IMR-90 (cell line): ENCODE measurements around the gene SLC18A3. TPM values are rescaled to one million over a fixed set of nuclear protein-coding genes. Genes with fewer than 3 reads are reported as not detected.

Experiments used
- ATAC-seq: fragments of 200-7000 bp; cut with Tn5 transposase; 2 replicates; pipeline ENCODE4 v1.9.1; 2020; ENCODE audit warnings: low read depth, mild to moderate bottlenecking, moderate library complexity
- BruUV-seq: library from RNA; stranded (reverse); fragments of 400-500 nt; replicated peaks from 2 replicates; lab custom pipeline; 2021; lab: Mats Ljungman, UMichigan
- CTCF ChIA-PET: fragments of 300-600 bp; formaldehyde crosslinking; extraction: SDS; loops from one replicate; lab custom pipeline; 2021; ENCODE audit warnings: antibody characterized with exemption; lab: Yijun Ruan, JAX
- POLR2A ChIA-PET: fragments of 300-600 bp; sonication (Branson Sonifier 250); formaldehyde crosslinking; loops from one replicate; lab custom pipeline; 2022; ENCODE audit warnings: antibody characterized with exemption; ENCODE audit not compliant: unreplicated experiment; lab: Charles Lee
- DNase-seq: peaks from one replicate; pipeline ENCODE4 v3.0.0; 2013
- H2AFZ ChIP-seq: replicated peaks from 2 replicates; pipeline ENCODE3; 2013; ENCODE audit warnings: low read length, mild to moderate bottlenecking; ENCODE audit not compliant: poor library complexity
- H2AK5ac ChIP-seq: 2 replicates; pipeline ENCODE4 v1.6.1; 2013; ENCODE audit warnings: low read depth, low read length, inconsistent platforms
- H2AK9ac ChIP-seq: replicated peaks from 2 replicates; pipeline ENCODE3; 2013; ENCODE audit warnings: mild to moderate bottlenecking, low read depth, low read length, moderate library complexity; ENCODE audit not compliant: poor library complexity
- H2BK120ac ChIP-seq: 2 replicates; pipeline ENCODE4 v1.6.1; 2013; ENCODE audit warnings: low read depth, low read length, inconsistent platforms
- H2BK15ac ChIP-seq: 3 replicates; pipeline ENCODE4 v1.6.1; 2013; ENCODE audit warnings: low read depth, low read length, inconsistent platforms
- H2BK20ac ChIP-seq: 2 replicates; pipeline ENCODE4 v1.6.1; 2013; ENCODE audit warnings: low read depth, mild to moderate bottlenecking, inconsistent platforms, low read length, moderate library complexity
- H2BK5ac ChIP-seq: 2 replicates; pipeline ENCODE4 v1.6.1; 2013; ENCODE audit warnings: mild to moderate bottlenecking, low read depth, low read length, inconsistent platforms; ENCODE audit not compliant: poor library complexity, severe bottlenecking
- H3K14ac ChIP-seq: replicated peaks from 2 replicates; pipeline ENCODE4 v1.6.1; 2013; ENCODE audit warnings: low read depth, low read length, inconsistent platforms
- H3K18ac ChIP-seq: 2 replicates; pipeline ENCODE4 v1.6.1; 2013; ENCODE audit warnings: low read depth, low read length, control low read depth
- H3K23ac ChIP-seq: 2 replicates; pipeline ENCODE4 v1.6.1; 2013; ENCODE audit warnings: low read depth, low read length, inconsistent platforms
- H3K27ac ChIP-seq: 2 replicates; pipeline ENCODE4 v1.5.1; 2013; ENCODE audit warnings: mild to moderate bottlenecking, control low read depth, low read length; ENCODE audit not compliant: insufficient read depth
- H3K27me3 ChIP-seq: 2 replicates; pipeline ENCODE4 v1.6.1; 2013; ENCODE audit warnings: low read length; ENCODE audit not compliant: control insufficient read depth, insufficient read depth
- H3K36me3 ChIP-seq: 2 replicates; pipeline ENCODE4 v1.6.1; 2013; ENCODE audit warnings: low read length, mixed read lengths; ENCODE audit not compliant: control insufficient read depth, insufficient read depth
- H3K4ac ChIP-seq: 2 replicates; pipeline ENCODE4 v1.6.1; 2013; ENCODE audit warnings: low read depth, low read length, inconsistent platforms
- H3K4me1 ChIP-seq: 2 replicates; pipeline ENCODE4 v1.6.1; 2013; ENCODE audit warnings: low read length, mixed read lengths; ENCODE audit not compliant: control insufficient read depth, insufficient read depth
- H3K4me2 ChIP-seq: 2 replicates; pipeline ENCODE4 v1.6.1; 2013; ENCODE audit warnings: low read depth, mild to moderate bottlenecking, control low read depth, low read length, moderate library complexity
- H3K4me3 ChIP-seq: 2 replicates; pipeline ENCODE4 v1.5.1; 2013; ENCODE audit warnings: low read depth, mild to moderate bottlenecking, control low read depth, low read length, moderate library complexity; ENCODE audit not compliant: insufficient read depth
- H3K56ac ChIP-seq: 2 replicates; pipeline ENCODE4 v1.6.1; 2013; ENCODE audit warnings: low read length, inconsistent platforms; ENCODE audit not compliant: insufficient read depth; ENCODE audit errors: extremely low read depth
- H3K79me1 ChIP-seq, 2 experiments: 2 replicates each; pipeline ENCODE4 v1.6.1; 2013; ENCODE audit warnings: low read length in 2 of 2, inconsistent platforms in 1 of 2, low read depth in 1 of 2
- H3K9ac ChIP-seq: 2 replicates; pipeline ENCODE4 v1.6.1; 2013; ENCODE audit warnings: low read depth, low read length, control low read depth
- H3K9me1 ChIP-seq: 2 replicates; pipeline ENCODE4 v1.6.1; 2013; ENCODE audit warnings: low read length, inconsistent platforms; ENCODE audit not compliant: insufficient read depth
- H3K9me3 ChIP-seq: 2 replicates; pipeline ENCODE4 v1.6.1; 2013; ENCODE audit warnings: low read length; ENCODE audit not compliant: control insufficient read depth, insufficient read depth
- H4K20me1 ChIP-seq: 2 replicates; pipeline ENCODE4 v1.6.1; 2013; ENCODE audit warnings: low read length, inconsistent platforms; ENCODE audit not compliant: insufficient read depth
- H4K5ac ChIP-seq: 2 replicates; pipeline ENCODE4 v1.6.1; 2013; ENCODE audit warnings: mild to moderate bottlenecking, low read depth, low read length, control low read depth
- H4K8ac ChIP-seq, 2 experiments: 2 replicates each; pipeline ENCODE4 v1.6.1; 2013; ENCODE audit warnings: low read depth in 2 of 2, low read length in 2 of 2, control low read depth in 1 of 2, inconsistent platforms in 1 of 2
- H4K91ac ChIP-seq: 2 replicates; pipeline ENCODE4 v1.6.1; 2013; ENCODE audit warnings: low read depth, low read length, inconsistent platforms; ENCODE audit not compliant: insufficient read depth
- ELK1 ChIP-seq: fragments of 150-350 bp; IDR thresholded peaks from 2 replicates; pipeline ENCODE4 v1.6.1; 2016; ENCODE audit warnings: low read depth, mild to moderate bottlenecking, low read length, moderate library complexity, borderline replicate concordance
- POLR2A ChIP-seq: IDR thresholded peaks from 2 replicates; pipeline ENCODE4 v1.6.1; 2012; ENCODE audit warnings: mild to moderate bottlenecking, low read depth, low read length
- RFX5 ChIP-seq: IDR thresholded peaks from 2 replicates; pipeline ENCODE4 v1.8.0; 2012; ENCODE audit warnings: low read depth, mild to moderate bottlenecking, low read length, moderate library complexity
- SMC3 ChIP-seq: fragments of 150-350 bp; IDR thresholded peaks from 2 replicates; pipeline ENCODE4 v1.6.1; 2016; ENCODE audit warnings: low read depth, mild to moderate bottlenecking, antibody characterized with exemption, low read length, moderate library complexity
- USF2 ChIP-seq: fragments of 150-350 bp; IDR thresholded peaks from 2 replicates; pipeline ENCODE4 v1.6.1; 2017; ENCODE audit warnings: mild to moderate bottlenecking, antibody characterized with exemption, low read length, low read depth
- WGBS, 2 experiments: methylation state at CpG; one replicate each; pipeline versions ENCODE4 v1.1.5 to v1.1.7; 2013; ENCODE audit warnings: missing lambda C conversion rate in 2 of 2; ENCODE audit not compliant: insufficient read length in 1 of 2; ENCODE audit errors: extremely low coverage in 2 of 2; 5-methylcytosine and 5-hydroxymethylcytosine counted together
- dilution Hi-C: fragments of 300-500 bp; cut with HindIII; formaldehyde crosslinking; loops from one replicate; pipeline ENCODE4 v1.14.3; 2018; ENCODE audit warnings: low sequenced_read_pairs; ENCODE audit not compliant: unreplicated experiment
- in situ Hi-C: fragments of 300-500 bp; cut with MboI; formaldehyde crosslinking; loops from 3 replicates; pipeline ENCODE4 v1.14.3; 2019; ENCODE audit warnings: low sequenced_read_pairs, inconsistent platforms, mixed read lengths
- intact Hi-C: fragments of 100-400 bp; cut with micrococcal nuclease; formaldehyde crosslinking; loops from 2 replicates; pipeline ENCODE4 v1.10.0; 2022
- polyA plus RNA-seq, 3 experiments: library from polyadenylated mRNA; depleted of rRNA; stranded (reverse); fragments of >200 nt; gene quantifications; 2 replicates each; pipeline ENCODE4 v1.2.3, GENCODE V29; 2012; ENCODE audit warnings: low replicate concordance in 1 of 3
- total RNA-seq: library from RNA; depleted of rRNA; stranded (reverse); fragments of >200 nt; gene quantifications from 2 replicates; pipeline ENCODE4 v1.2.3, GENCODE V29; 2012

SLC18A3 gene
- total and polyA plus RNA-seq, 2 of the 4 experiments (the other 2 are of a cell fraction) = not detected

- no peak overlapping the region for H2BK120ac ChIP-seq
- ChIA-PET POLR2A (no interaction called here), CTCF (interaction anchor here (1.3 kb wide), 1 partner anchor 40 kb away, joined by 3 read pairs; no protein-coding TSS in a partner anchor)
- no peak overlapping the region for H3K9ac ChIP-seq
- no peak overlapping the region for H3K56ac ChIP-seq
- H2BK20ac ChIP-seq = no peak overlapping the region
- no peak overlapping the region for H4K8ac ChIP-seq
- H2BK5ac ChIP-seq = no peak overlapping the region
- no peak overlapping the region for H3K23ac ChIP-seq
- H4K91ac ChIP-seq = no peak overlapping the region
- H3K4me1 ChIP-seq = no peaks in the 10 kb centered on the region
- BruUV-seq = no TSS peak
- in situ Hi-C loops = no loop called here
- no peaks in the 10 kb centered on the region for H3K79me1 ChIP-seq
- H2BK15ac ChIP-seq = no peak overlapping the region
- H3K4me3 ChIP-seq = no peak overlapping the region
- H3K4ac ChIP-seq = no peak overlapping the region
- H2AK9ac ChIP-seq = no peak overlapping the region
- H3K14ac ChIP-seq = no peak overlapping the region
- H2AFZ ChIP-seq = no peak overlapping the region
- H4K20me1 ChIP-seq = no peaks in the 10 kb centered on the region
- H3K27ac ChIP-seq = no peak overlapping the region
- dilution Hi-C loops = no loop called here
- TF ChIP-seq POLR2A = no peak
- TF ChIP-seq USF2 = no peak
- no peak for TF ChIP-seq ELK1
- no peak for TF ChIP-seq SMC3
- no peak for TF ChIP-seq RFX5
- no peaks in the 10 kb centered on the region for H3K9me1 ChIP-seq
- peaks cover 22% of the 10 kb centered on the region for H3K27me3 ChIP-seq
- DNase-seq (no peak), ATAC-seq (no peak)
- no peaks in the 10 kb centered on the region for H3K9me3 ChIP-seq
- no peak overlapping the region for H2AK5ac ChIP-seq
- 17% methylated on average over 2 of the region's 13 CpGs; no CpG with 5 or more reads in 1 of the 2 experiments for WGBS, 2 experiments
- no peak overlapping the region for H3K18ac ChIP-seq
- no peak overlapping the region for H4K5ac ChIP-seq
- no peak overlapping the region for H3K4me2 ChIP-seq
- H3K36me3 ChIP-seq = no peaks in the 10 kb centered on the region
- intact Hi-C loops = no loop called here
Measured at GRCh38 chr10:49633327-49634068, 23.4 kb downstream of the SLC18A3 start.
